Left lung (tissue), 10 donors: ENCODE measurements around the gene AP2A2. TPM values are rescaled to one million over a fixed set of nuclear protein-coding genes. Genes with fewer than 3 reads are reported as not detected.

Experiments
- ATAC-seq: fragments of 200-7000 bp; cut with Tn5 transposase; one replicate; pipeline ENCODE4 v1.9.1; 2020; ENCODE audit warnings: moderate library complexity
- DNase-seq, 4 donors: peaks; one replicate each; pipeline ENCODE4 v3.0.0-alpha.2; 2013 to 2020
- H3K27ac ChIP-seq, 2 donors: fragments of 200-600 bp; sonication (generic) in 1 of 2; one replicate each; pipeline versions ENCODE4 v1.5.0 to v1.8.0; 2020 to 2021
- H3K27me3 ChIP-seq, 2 donors: fragments of 200-600 bp; sonication (generic) in 1 of 2; one replicate each; pipeline versions ENCODE4 v1.5.0 to v1.8.0; 2020 to 2021
- H3K36me3 ChIP-seq, 2 donors: fragments of 200-600 bp; sonication (generic) in 1 of 2; one replicate each; pipeline versions ENCODE4 v1.5.0 to v1.8.0; 2020 to 2021
- H3K4me1 ChIP-seq, 2 donors: fragments of 200-600 bp; one replicate each; pipeline ENCODE4 v1.8.0; 2021
- H3K4me3 ChIP-seq, 2 donors: fragments of 200-600 bp; sonication (generic) in 1 of 2; one replicate each; pipeline versions ENCODE4 v1.5.0 to v1.8.0; 2020 to 2021; ENCODE audit warnings: mild to moderate bottlenecking in 1 of 2
- H3K9me3 ChIP-seq, 2 donors: fragments of 200-600 bp; sonication (generic) in 1 of 2; one replicate each; pipeline versions ENCODE4 v1.5.0 to v1.8.0; 2020 to 2021
- CTCF ChIP-seq, 2 donors: fragments of 200-600 bp; sonication (generic) in 1 of 2; IDR thresholded peaks; one replicate each; pipeline versions ENCODE4 v1.5.0 to v1.8.0; 2021; ENCODE audit warnings: antibody characterized with exemption in 2 of 2
- intact Hi-C, 2 donors: fragments of 100-400 bp; cut with DNase I; formaldehyde crosslinking; loops; one replicate each; pipeline versions ENCODE4 v1.11.2 to v1.14.2; 2022
- polyA plus RNA-seq, 6 donors: library from polyadenylated mRNA; unstranded; fragments of 120-200 nt; gene quantifications; one replicate each; pipeline ENCODE4 v1.2.1, GENCODE V29; 2013; ENCODE audit not compliant: insufficient read length in 6 of 6
- total RNA-seq, 2 donors: library from RNA; stranded (reverse); fragmentation: NEBNext Ultra II Directional; extraction: Animal tissue kit (Norgen Biotek cat#: 25700); gene quantifications; one replicate each; pipeline ENCODE4 v1.2.1, GENCODE V29; 2021
- donor health status: DM: no; HTN: yes; CAD: no.
- donor health status: DM: no; HTN: no; CAD: no.

AP2A2 gene
- total and polyA plus RNA-seq, 8 donors = 77.0 to 98.4 (median 83.0) TPM

- Histone ChIP-seq H3K4me3 (no peak overlapping the region), H3K36me3 (peaks cover 3 to 90% of the 10 kb centered on the region in 2 donors), H3K9me3 (no peaks in the 10 kb centered on the region), H3K27ac (no peak overlapping the region), H3K27me3 (no peaks in the 10 kb centered on the region), H3K4me1 (no peaks in the 10 kb centered on the region)
- no peak for TF ChIP-seq CTCF (IDR thresholded peaks at IDR 0.05)
- ATAC-seq (no peak), DNase-seq (no peak)
- intact Hi-C loops = no loop called here
These were observed 68.0 kb downstream of the AP2A2 start for GRCh38 chr11:993632-994167.

- Histone ChIP-seq H3K4me1 (no peaks in the 10 kb centered on the region), H3K27ac (no peak overlapping the region), H3K27me3 (no peaks in the 10 kb centered on the region), H3K4me3 (no peak overlapping the region), H3K36me3 (peaks cover 3 to 90% of the 10 kb centered on the region in 2 donors), H3K9me3 (no peaks in the 10 kb centered on the region)
- intact Hi-C loops = no loop called here
- no peak for TF ChIP-seq CTCF (IDR thresholded peaks at IDR 0.05)
- DNase-seq = no peak
- ATAC-seq = no peak
These were observed 69.5 kb downstream of the AP2A2 start for GRCh38 chr11:995044-995751.

GRCh38 chr11:995752-996420, 70.2 kb downstream of the AP2A2 start:
- no peak for ATAC-seq
- Histone ChIP-seq H3K9me3 (no peaks in the 10 kb centered on the region), H3K4me1 (no peaks in the 10 kb centered on the region), H3K27ac (no peak overlapping the region), H3K27me3 (no peaks in the 10 kb centered on the region), H3K4me3 (no peak overlapping the region), H3K36me3 (peaks cover 3 to 94% of the 10 kb centered on the region in 2 donors)
- intact Hi-C loops = no loop called here
- DNase-seq = no peak
- no peak for TF ChIP-seq CTCF (IDR thresholded peaks at IDR 0.05)

GRCh38 chr11:996681-997080, 71.0 kb downstream of the AP2A2 start:
- no peak overlapping the region for H3K27ac ChIP-seq
- ATAC-seq (no peak), DNase-seq (no peak)
- no peak for TF ChIP-seq CTCF (IDR thresholded peaks at IDR 0.05)
- no peaks in the 10 kb centered on the region for H3K9me3 ChIP-seq
- peaks cover 3 to 96% of the 10 kb centered on the region in 2 donors for H3K36me3 ChIP-seq
- H3K4me1 ChIP-seq = no peaks in the 10 kb centered on the region
- H3K4me3 ChIP-seq = no peak overlapping the region
- no peaks in the 10 kb centered on the region for H3K27me3 ChIP-seq
- intact Hi-C loops = no loop called here

- no peak for ATAC-seq
- Histone ChIP-seq H3K27me3 (no peaks in the 10 kb centered on the region), H3K4me1 (no peaks in the 10 kb centered on the region), H3K4me3 (no peak overlapping the region), H3K36me3 (peaks cover 0 to 96% of the 10 kb centered on the region in 2 donors), H3K27ac (no peak overlapping the region), H3K9me3 (no peaks in the 10 kb centered on the region)
- no peak for DNase-seq
- TF ChIP-seq CTCF (IDR thresholded peaks at IDR 0.05) = no peak
- intact Hi-C loops = no loop called here
These were observed 72.2 kb downstream of the AP2A2 start for GRCh38 chr11:997907-998306.
